Endodermal cell (in vitro differentiated cells): ENCODE measurements around the gene KIAA1217. TPM values are rescaled to one million over a fixed set of nuclear protein-coding genes. Genes with fewer than 3 reads are reported as not detected.
A peak's percentile ranks its signal among the peaks of the same experiment; 100 is the strongest.

Source experiments
- DNase-seq: peaks from one replicate; pipeline ENCODE4 v3.0.0-alpha.2; 2017
- H3K27ac ChIP-seq: 2 replicates; pipeline ENCODE4 v1.5.1; 2013; ENCODE audit warnings: mild to moderate bottlenecking, low read depth, low read length, moderate library complexity
- H3K27me3 ChIP-seq: 2 replicates; pipeline ENCODE4 v1.6.1; 2013; ENCODE audit warnings: mild to moderate bottlenecking, low read length, moderate library complexity; ENCODE audit not compliant: insufficient read depth, control insufficient read depth, poor library complexity, severe bottlenecking
- H3K36me3 ChIP-seq: 2 replicates; pipeline ENCODE4 v1.7.0; 2013; ENCODE audit warnings: mild to moderate bottlenecking, low read length, moderate library complexity; ENCODE audit not compliant: control insufficient read depth, insufficient read depth
- H3K4me1 ChIP-seq: one replicate; pipeline ENCODE4 v1.7.0; 2013; ENCODE audit warnings: low read length; ENCODE audit not compliant: control insufficient read depth, insufficient read depth
- H3K4me3 ChIP-seq: 2 replicates; pipeline ENCODE4 v1.5.1; 2013; ENCODE audit warnings: mild to moderate bottlenecking, low read length, moderate library complexity
- H3K9ac ChIP-seq: 2 replicates; pipeline ENCODE4 v1.6.1; 2013; ENCODE audit warnings: mild to moderate bottlenecking, low read length, moderate library complexity; ENCODE audit not compliant: poor library complexity, severe bottlenecking; ENCODE audit errors: extremely low read depth
- H3K9me3 ChIP-seq: 2 replicates; pipeline ENCODE4 v1.6.1; 2013; ENCODE audit warnings: mild to moderate bottlenecking, low read length, moderate library complexity; ENCODE audit not compliant: control insufficient read depth
- H3K27ac Mint-ChIP-seq: 2 replicates; pipeline ENCODE4 v1.8.0; 2020; ENCODE audit warnings: mixed read lengths
- H3K27me3 Mint-ChIP-seq: 2 replicates; pipeline ENCODE4 v1.8.0; 2021; ENCODE audit warnings: mild to moderate bottlenecking, mixed read lengths; ENCODE audit not compliant: insufficient read depth
- H3K36me3 Mint-ChIP-seq: 2 replicates; pipeline ENCODE4 v1.8.0; 2020; ENCODE audit warnings: low read depth, mixed read lengths
- H3K4me1 Mint-ChIP-seq: 2 replicates; pipeline ENCODE4 v1.8.0; 2020; ENCODE audit warnings: mixed read lengths
- H3K4me3 Mint-ChIP-seq: 2 replicates; pipeline ENCODE4 v1.8.0; 2020; ENCODE audit warnings: mild to moderate bottlenecking, moderate library complexity, mixed read lengths
- H3K9me3 Mint-ChIP-seq: 2 replicates; pipeline ENCODE4 v1.8.0; 2020; ENCODE audit warnings: mild to moderate bottlenecking, mixed read lengths
- CTCF ChIP-seq: fragments of 200-600 bp; sonication (generic); conservative IDR thresholded peaks from 2 replicates; pipeline ENCODE4 v1.5.0; 2021; ENCODE audit warnings: antibody characterized with exemption, mild to moderate bottlenecking
- WGBS, 2 experiments: methylation state at CpG; one replicate each; pipeline versions ENCODE4 v1.1.5 to v1.1.7; 2013; ENCODE audit warnings: missing lambda C conversion rate in 2 of 2, mixed read lengths in 1 of 2; ENCODE audit not compliant: insufficient coverage in 1 of 2, insufficient read length in 1 of 2; 5-methylcytosine and 5-hydroxymethylcytosine counted together
- total RNA-seq, 2 donors: library from RNA; stranded (reverse); fragmentation: NEBNext Ultra II Directional in 1 of 2; extraction: Animal tissue kit (Norgen Biotek cat#: 25700) in 1 of 2; gene quantifications; 2 replicates in 1 of 2; 3 replicates in 1 of 2; pipeline ENCODE4 v1.2.1, GENCODE V29; 2021

KIAA1217 gene
- total RNA-seq, 2 donors from 2014 or later: 25.4 to 27.2 TPM

- no peak overlapping the region for H3K4me3 ChIP-seq
- no peak overlapping the region for H3K27ac ChIP-seq
- no peaks in the 10 kb centered on the region for H3K36me3 ChIP-seq
- no peak for TF ChIP-seq CTCF
- no peak overlapping the region for H3K4me3 Mint-ChIP-seq
- no peaks in the 10 kb centered on the region for H3K9me3 ChIP-seq
- no peaks in the 10 kb centered on the region for H3K27me3 ChIP-seq
- WGBS, 2 experiments: 100% methylated on average over 1 of the region's 1 CpG; no CpG with 5 or more reads in 1 of the 2 experiments
- no peak overlapping the region for H3K9ac ChIP-seq
- H3K36me3 Mint-ChIP-seq: no peaks in the 10 kb centered on the region
- H3K4me1 Mint-ChIP-seq: peaks cover 13% of the 10 kb centered on the region
- H3K9me3 Mint-ChIP-seq: no peaks in the 10 kb centered on the region
- H3K27ac Mint-ChIP-seq: no peak overlapping the region
- peaks cover 8% of the 10 kb centered on the region for H3K4me1 ChIP-seq
- DNase-seq: no peak
- H3K27me3 Mint-ChIP-seq: peaks cover 4% of the 10 kb centered on the region
These were observed 130.4 kb downstream of the KIAA1217 start for GRCh38 chr10:24339387-24339786.

- H3K4me3 Mint-ChIP-seq: no peak overlapping the region
- H3K9me3 Mint-ChIP-seq: no peaks in the 10 kb centered on the region
- TF ChIP-seq CTCF: no peak
- Histone ChIP-seq H3K36me3 (no peaks in the 10 kb centered on the region), H3K27ac (peak overlapping the region; percentile 39), H3K9ac (no peak overlapping the region), H3K4me1 (peaks cover 17% of the 10 kb centered on the region), H3K27me3 (no peaks in the 10 kb centered on the region), H3K9me3 (no peaks in the 10 kb centered on the region), H3K4me3 (no peak overlapping the region)
- 87 to 91% methylated on average over 5 to 6 of the region's 6 CpGs for WGBS, 2 experiments
- no peak for DNase-seq
- no peaks in the 10 kb centered on the region for H3K36me3 Mint-ChIP-seq
- peaks cover 4% of the 10 kb centered on the region for H3K27me3 Mint-ChIP-seq
- H3K4me1 Mint-ChIP-seq: peaks cover 24% of the 10 kb centered on the region
- no peak overlapping the region for H3K27ac Mint-ChIP-seq
These were observed 131.5 kb downstream of the KIAA1217 start for GRCh38 chr10:24340446-24340845.

- Histone ChIP-seq H3K36me3 (no peaks in the 10 kb centered on the region), H3K9me3 (no peaks in the 10 kb centered on the region), H3K4me3 (no peak overlapping the region), H3K27ac (peak overlapping the region; percentile 39), H3K4me1 (peaks cover 19% of the 10 kb centered on the region), H3K27me3 (no peaks in the 10 kb centered on the region), H3K9ac (no peak overlapping the region)
- no peaks in the 10 kb centered on the region for H3K36me3 Mint-ChIP-seq
- no peak overlapping the region for H3K27ac Mint-ChIP-seq
- 94 to 100% methylated on average over 6 to 7 of the region's 7 CpGs for WGBS, 2 experiments
- peaks cover 24% of the 10 kb centered on the region for H3K4me1 Mint-ChIP-seq
- peaks cover 4% of the 10 kb centered on the region for H3K27me3 Mint-ChIP-seq
- DNase-seq: no peak
- no peak overlapping the region for H3K4me3 Mint-ChIP-seq
- no peaks in the 10 kb centered on the region for H3K9me3 Mint-ChIP-seq
- no peak for TF ChIP-seq CTCF
These were observed 131.9 kb downstream of the KIAA1217 start for GRCh38 chr10:24340883-24341282.
